ENCODE measurements around the gene SLC37A3.

SLC37A3 gene

GRCh38 chr7:140439359-140439758 is 41.0 kb upstream of the SLC37A3 start:
- TF ChIP-seq CTCF (IDR thresholded peaks at IDR 0.05) = no peak
- no peaks in the 10 kb centered on the region for H3K36me3 Mint-ChIP-seq (ENCODE audit: low read depth)
- H3K4me3 Mint-ChIP-seq = no peak overlapping the region
- DNase-seq = no peak
- H3K9me3 Mint-ChIP-seq = no peaks in the 10 kb centered on the region
- no peaks in the 10 kb centered on the region for H3K27me3 Mint-ChIP-seq (ENCODE audit: low read depth, poor library complexity)
- H3K27ac Mint-ChIP-seq = no peak overlapping the region
- H3K4me1 Mint-ChIP-seq = no peaks in the 10 kb centered on the region

- H3K27me3 Mint-ChIP-seq (ENCODE audit: low read depth, poor library complexity) = no peaks in the 10 kb centered on the region
- H3K4me3 Mint-ChIP-seq = no peak overlapping the region
Measured at GRCh38 chr7:140435252-140435895, 37.0 kb upstream of the SLC37A3 start.

GRCh38 chr7:140433396-140433795 is 35.1 kb upstream of the SLC37A3 start:
- H3K4me3 Mint-ChIP-seq = no peak overlapping the region
- H3K36me3 Mint-ChIP-seq (ENCODE audit: low read depth) = no peaks in the 10 kb centered on the region
- peaks cover 3% of the 10 kb centered on the region for H3K9me3 Mint-ChIP-seq
- TF ChIP-seq CTCF (IDR thresholded peaks at IDR 0.05) = no peak
- no peaks in the 10 kb centered on the region for H3K27me3 Mint-ChIP-seq (ENCODE audit: low read depth, poor library complexity)
- no peaks in the 10 kb centered on the region for H3K4me1 Mint-ChIP-seq
- no peak for DNase-seq
- H3K27ac Mint-ChIP-seq = peak overlapping the region; percentile 14

More at GRCh38 chr7:140435252-140435895, 37.0 kb upstream of the SLC37A3 start:
- H3K36me3 Mint-ChIP-seq (ENCODE audit: low read depth) = no peaks in the 10 kb centered on the region
- peaks cover 3% of the 10 kb centered on the region for H3K9me3 Mint-ChIP-seq
- no peak for DNase-seq
- no peak for TF ChIP-seq CTCF (IDR thresholded peaks at IDR 0.05)
- no peak overlapping the region for H3K27ac Mint-ChIP-seq
- H3K4me1 Mint-ChIP-seq = no peaks in the 10 kb centered on the region

- no peak for TF ChIP-seq CTCF (IDR thresholded peaks at IDR 0.05)
- Mint-ChIP-seq H3K9me3 (peaks cover 3% of the 10 kb centered on the region), H3K36me3 (ENCODE audit: low read depth) (no peaks in the 10 kb centered on the region), H3K4me1 (peaks cover 5% of the 10 kb centered on the region), H3K27ac (no peak overlapping the region), H3K27me3 (ENCODE audit: low read depth, poor library complexity) (no peaks in the 10 kb centered on the region), H3K4me3 (no peak overlapping the region)
- no peak for DNase-seq
Measured at GRCh38 chr7:140426130-140426529, 27.8 kb upstream of the SLC37A3 start.

- Mint-ChIP-seq H3K27ac (no peak overlapping the region), H3K36me3 (ENCODE audit: low read depth) (no peaks in the 10 kb centered on the region), H3K4me3 (no peak overlapping the region), H3K9me3 (peaks cover 2% of the 10 kb centered on the region), H3K27me3 (ENCODE audit: low read depth, poor library complexity) (no peaks in the 10 kb centered on the region), H3K4me1 (peaks cover 5% of the 10 kb centered on the region)
- DNase-seq = no peak
- TF ChIP-seq CTCF (IDR thresholded peaks at IDR 0.05) = no peak
Measured at GRCh38 chr7:140425718-140426117, 27.4 kb upstream of the SLC37A3 start.

GRCh38 chr7:140423501-140423900 is 25.2 kb upstream of the SLC37A3 start:
- Mint-ChIP-seq H3K27me3 (ENCODE audit: low read depth, poor library complexity) (no peaks in the 10 kb centered on the region), H3K9me3 (no peaks in the 10 kb centered on the region), H3K4me1 (peaks cover 5% of the 10 kb centered on the region), H3K27ac (no peak overlapping the region), H3K36me3 (ENCODE audit: low read depth) (no peaks in the 10 kb centered on the region), H3K4me3 (no peak overlapping the region)
- no peak for TF ChIP-seq CTCF (IDR thresholded peaks at IDR 0.05)
- DNase-seq = no peak

All from nephron progenitor cell (in vitro differentiated cells).